Sigmoid colon (tissue), 4 donors: ENCODE measurements around the gene TMEM139.

Source experiments
- EP300 ChIP-seq, 4 donors: sonication (generic); formaldehyde crosslinking; IDR thresholded peaks; one replicate each; pipeline ENCODE4 v1.6.1; 2017; ENCODE audit warnings: antibody characterized with exemption in 4 of 4
- POLR2A ChIP-seq, 2 donors: fragments of 450-650 bp; IDR thresholded peaks; one replicate each; pipeline ENCODE4 v1.6.1; 2016; ENCODE audit warnings: antibody characterized with exemption in 2 of 2, mild to moderate bottlenecking in 2 of 2, moderate library complexity in 2 of 2
- POLR2AphosphoS5 ChIP-seq, 4 donors: sonication (generic); formaldehyde crosslinking; IDR thresholded peaks; one replicate each; pipeline ENCODE4 v1.6.1; 2017; ENCODE audit warnings: antibody characterized with exemption in 4 of 4
- TF ChIP-seq, protein P1 (sequence below), 4 experiments: fragments of 450-650 bp in 3 of 4; fragments of 200-600 bp in 1 of 4; IDR thresholded peaks; one replicate each; pipeline ENCODE4 v1.5.1; 2016 to 2019; ENCODE audit warnings: antibody characterized with exemption in 4 of 4, mild to moderate bottlenecking in 3 of 4, moderate library complexity in 2 of 4

GRCh38 chr7:143299346-143299745, 14.6 kb downstream of the TMEM139 start:
- TF ChIP-seq, protein P1, sequence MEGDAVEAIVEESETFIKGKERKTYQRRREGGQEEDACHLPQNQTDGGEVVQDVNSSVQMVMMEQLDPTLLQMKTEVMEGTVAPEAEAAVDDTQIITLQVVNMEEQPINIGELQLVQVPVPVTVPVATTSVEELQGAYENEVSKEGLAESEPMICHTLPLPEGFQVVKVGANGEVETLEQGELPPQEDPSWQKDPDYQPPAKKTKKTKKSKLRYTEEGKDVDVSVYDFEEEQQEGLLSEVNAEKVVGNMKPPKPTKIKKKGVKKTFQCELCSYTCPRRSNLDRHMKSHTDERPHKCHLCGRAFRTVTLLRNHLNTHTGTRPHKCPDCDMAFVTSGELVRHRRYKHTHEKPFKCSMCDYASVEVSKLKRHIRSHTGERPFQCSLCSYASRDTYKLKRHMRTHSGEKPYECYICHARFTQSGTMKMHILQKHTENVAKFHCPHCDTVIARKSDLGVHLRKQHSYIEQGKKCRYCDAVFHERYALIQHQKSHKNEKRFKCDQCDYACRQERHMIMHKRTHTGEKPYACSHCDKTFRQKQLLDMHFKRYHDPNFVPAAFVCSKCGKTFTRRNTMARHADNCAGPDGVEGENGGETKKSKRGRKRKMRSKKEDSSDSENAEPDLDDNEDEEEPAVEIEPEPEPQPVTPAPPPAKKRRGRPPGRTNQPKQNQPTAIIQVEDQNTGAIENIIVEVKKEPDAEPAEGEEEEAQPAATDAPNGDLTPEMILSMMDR (IDR thresholded peaks at IDR 0.05), result no peak
- TF ChIP-seq EP300 (IDR thresholded peaks at IDR 0.05), result no peak
- TF ChIP-seq POLR2AphosphoS5 (IDR thresholded peaks at IDR 0.05), result no peak
- no peak for TF ChIP-seq POLR2A (IDR thresholded peaks at IDR 0.05)
